ENCODE measurements around the gene AKIRIN2.
A peak's percentile ranks its signal among the peaks of the same experiment; 100 is the strongest.

The AKIRIN2 gene

DNA sequence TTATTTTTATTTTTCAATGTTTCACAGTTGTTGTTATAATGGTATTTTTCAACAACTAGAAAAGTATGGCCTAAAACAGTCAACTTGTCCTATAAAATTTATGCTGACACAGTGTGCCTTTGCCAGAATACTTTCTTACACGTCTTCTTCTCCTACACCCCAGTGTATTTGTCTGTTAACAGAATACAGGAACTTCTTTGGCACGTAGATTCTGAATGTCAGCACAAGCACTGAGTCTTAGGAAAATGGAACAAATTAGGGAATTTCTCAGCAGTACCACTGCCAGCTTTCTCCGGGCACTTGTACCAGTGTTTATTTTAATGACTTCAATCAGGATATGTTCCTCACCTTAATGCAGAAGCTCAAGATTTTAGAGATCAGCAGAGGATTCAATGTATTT lies 26.7 kb upstream of the AKIRIN2 start:
- TF ChIP-seq, protein P1, sequence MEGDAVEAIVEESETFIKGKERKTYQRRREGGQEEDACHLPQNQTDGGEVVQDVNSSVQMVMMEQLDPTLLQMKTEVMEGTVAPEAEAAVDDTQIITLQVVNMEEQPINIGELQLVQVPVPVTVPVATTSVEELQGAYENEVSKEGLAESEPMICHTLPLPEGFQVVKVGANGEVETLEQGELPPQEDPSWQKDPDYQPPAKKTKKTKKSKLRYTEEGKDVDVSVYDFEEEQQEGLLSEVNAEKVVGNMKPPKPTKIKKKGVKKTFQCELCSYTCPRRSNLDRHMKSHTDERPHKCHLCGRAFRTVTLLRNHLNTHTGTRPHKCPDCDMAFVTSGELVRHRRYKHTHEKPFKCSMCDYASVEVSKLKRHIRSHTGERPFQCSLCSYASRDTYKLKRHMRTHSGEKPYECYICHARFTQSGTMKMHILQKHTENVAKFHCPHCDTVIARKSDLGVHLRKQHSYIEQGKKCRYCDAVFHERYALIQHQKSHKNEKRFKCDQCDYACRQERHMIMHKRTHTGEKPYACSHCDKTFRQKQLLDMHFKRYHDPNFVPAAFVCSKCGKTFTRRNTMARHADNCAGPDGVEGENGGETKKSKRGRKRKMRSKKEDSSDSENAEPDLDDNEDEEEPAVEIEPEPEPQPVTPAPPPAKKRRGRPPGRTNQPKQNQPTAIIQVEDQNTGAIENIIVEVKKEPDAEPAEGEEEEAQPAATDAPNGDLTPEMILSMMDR (IDR thresholded peaks at IDR 0.05; ENCODE audit: low read length, missing control alignments), result no peak
- DNase-seq (ENCODE audit: low read depth), result no peak

DNA sequence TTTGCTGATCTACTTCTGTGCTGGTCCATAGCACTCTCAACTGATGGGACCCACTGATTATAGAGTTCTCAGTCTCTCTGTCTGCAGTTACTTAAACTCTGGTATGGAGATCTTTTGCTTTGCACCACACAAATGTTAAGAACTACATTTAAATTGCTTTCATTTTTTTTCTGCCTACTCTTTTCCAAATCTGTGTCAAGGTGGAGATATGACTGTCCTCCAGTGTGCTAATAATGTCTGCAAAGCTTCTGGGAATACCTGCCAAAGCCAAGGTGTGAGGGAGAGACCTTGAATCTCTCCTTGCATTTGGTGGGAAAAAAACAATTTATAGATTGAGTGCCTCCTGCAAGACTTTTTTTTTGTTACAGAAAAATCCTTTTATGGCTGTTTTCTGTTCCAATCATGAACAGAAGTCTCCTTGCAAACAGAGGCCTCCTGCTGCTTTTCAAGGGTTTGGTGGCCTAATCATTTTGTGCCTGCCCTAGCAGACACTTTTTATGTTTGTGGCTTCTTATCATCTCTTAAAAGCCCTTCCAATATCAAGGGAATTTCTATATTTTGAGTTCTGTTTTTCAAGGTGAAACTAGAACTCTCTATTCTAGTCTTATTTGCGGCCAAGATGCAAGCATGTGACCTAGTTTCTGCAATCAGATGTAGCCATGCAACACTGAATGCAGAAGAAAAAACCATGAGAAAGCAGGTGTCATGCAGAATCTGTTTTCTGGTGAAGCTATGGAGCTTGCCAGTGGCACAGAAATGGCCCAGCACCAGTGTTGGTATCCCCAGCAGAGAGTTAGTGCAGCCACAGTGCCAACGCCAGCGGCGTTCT lies 23.2 kb upstream of the AKIRIN2 start:
- TF ChIP-seq, protein P1 (IDR thresholded peaks at IDR 0.05; ENCODE audit: low read length, missing control alignments), result no peak
- H3K4me3 ChIP-seq (replicated peaks; ENCODE audit: low read depth, low read length), result no peak overlapping the region
- DNase-seq (ENCODE audit: low read depth), result no peak

More for the DNA sequence above, 26.7 kb upstream of the AKIRIN2 start:
- no peak overlapping the region for H3K4me3 ChIP-seq (replicated peaks; ENCODE audit: low read depth, low read length)

DNA sequence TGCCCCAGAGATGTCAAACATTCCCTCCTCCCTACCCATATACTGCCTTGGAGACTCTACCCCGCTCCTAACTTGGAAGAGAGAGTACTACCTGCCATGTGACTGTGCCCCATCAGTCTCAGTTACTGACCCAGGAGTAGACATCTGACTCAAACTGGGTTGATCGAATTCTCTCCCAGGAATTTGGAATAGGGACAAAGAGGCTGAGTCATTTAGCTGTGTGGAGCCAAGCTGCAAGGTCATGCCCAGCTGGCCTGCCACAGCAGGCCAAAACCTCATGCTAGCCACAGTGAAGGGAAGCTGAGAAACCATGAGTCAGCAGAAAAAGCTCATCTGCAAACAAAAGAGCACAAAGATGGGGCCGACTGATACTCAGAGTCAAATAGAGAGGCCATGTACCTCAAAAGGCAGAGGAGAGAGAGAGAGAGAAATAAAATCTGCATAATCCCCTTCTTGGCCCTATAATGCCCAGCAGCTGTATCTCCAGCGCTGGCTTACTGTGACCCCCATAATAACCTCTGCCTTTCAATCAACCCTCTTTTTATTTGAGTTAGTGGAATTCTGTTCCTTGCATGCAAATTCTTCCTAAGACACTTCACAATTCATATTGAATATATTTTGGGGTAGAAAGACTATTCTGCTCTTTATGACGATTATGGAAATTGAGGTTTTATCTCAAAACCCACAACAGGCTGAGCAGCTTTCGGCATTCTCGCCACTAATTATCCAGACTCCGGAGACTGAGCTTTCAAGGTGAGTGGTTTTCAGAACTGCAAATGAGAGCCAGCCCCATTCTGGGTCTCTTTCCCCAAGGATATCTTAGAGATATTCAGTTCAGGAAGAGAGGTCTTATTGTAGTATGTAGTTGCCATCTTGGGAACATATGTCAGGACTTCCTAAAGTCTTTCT lies 21.4 kb upstream of the AKIRIN2 start:
- TF ChIP-seq, protein P1 (IDR thresholded peaks at IDR 0.05; ENCODE audit: low read length, missing control alignments), result no peak
- no peak overlapping the region for H3K4me3 ChIP-seq (replicated peaks; ENCODE audit: low read depth, low read length)
- peak; percentile 95 for DNase-seq (ENCODE audit: low read depth)

DNA sequence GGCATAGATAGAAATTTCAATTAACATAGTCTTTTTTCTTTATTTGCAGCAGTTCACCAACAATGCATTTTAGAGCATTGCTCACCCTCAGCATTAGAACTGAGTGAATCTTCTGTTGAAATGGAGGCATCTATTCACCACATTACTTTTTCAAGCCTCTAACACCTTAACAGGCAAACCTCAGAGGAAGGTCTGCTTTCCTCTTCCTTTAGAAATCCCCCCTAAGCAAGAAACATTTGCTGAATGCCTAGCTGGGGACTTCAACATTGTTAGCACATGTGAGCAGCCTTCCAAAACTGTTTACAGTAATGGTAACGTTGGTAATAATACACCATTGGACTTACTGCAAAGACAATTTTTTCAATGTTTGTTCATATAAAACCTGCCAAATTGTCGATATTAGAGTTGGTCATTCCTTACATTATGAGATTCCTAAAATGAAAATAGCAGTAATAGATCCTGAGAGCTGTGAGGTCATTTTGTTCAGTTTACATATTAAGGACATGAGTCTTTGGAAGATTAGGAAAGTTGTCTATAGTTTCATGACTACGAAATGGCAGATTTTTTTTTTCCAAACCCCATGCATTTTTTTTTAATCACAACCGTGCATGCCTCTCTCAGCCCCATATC lies 20.6 kb upstream of the AKIRIN2 start:
- no peak overlapping the region for H3K4me3 ChIP-seq (replicated peaks; ENCODE audit: low read depth, low read length)

DNA sequence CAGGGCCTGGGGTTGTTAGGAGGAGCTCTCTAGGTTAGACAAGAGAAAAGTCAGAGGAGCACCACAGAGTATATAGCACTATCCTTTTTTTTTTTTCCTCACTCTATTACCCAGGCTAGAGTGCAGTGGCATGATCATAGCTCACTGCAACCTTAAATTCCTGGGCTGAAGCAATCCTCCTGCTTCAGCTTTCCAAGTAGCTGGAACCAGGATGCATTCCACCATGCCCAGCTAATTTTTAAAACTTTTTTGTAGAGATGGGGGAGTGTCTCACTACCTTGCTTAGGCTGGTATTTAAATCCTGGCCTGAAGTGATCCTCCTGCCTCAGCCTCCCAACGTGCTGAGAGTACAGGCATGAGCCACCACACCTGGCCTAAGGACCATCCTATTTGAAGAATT lies 19.3 kb upstream of the AKIRIN2 start:
- no peak overlapping the region for H3K4me3 ChIP-seq (replicated peaks; ENCODE audit: low read depth, low read length)
- DNase-seq (ENCODE audit: low read depth), result no peak
- TF ChIP-seq, protein P1 (IDR thresholded peaks at IDR 0.05; ENCODE audit: low read length, missing control alignments), result no peak

More for the DNA sequence above, 20.6 kb upstream of the AKIRIN2 start:
- TF ChIP-seq, protein P1 (IDR thresholded peaks at IDR 0.05; ENCODE audit: low read length, missing control alignments), result no peak
- DNase-seq (ENCODE audit: low read depth), result no peak

DNA sequence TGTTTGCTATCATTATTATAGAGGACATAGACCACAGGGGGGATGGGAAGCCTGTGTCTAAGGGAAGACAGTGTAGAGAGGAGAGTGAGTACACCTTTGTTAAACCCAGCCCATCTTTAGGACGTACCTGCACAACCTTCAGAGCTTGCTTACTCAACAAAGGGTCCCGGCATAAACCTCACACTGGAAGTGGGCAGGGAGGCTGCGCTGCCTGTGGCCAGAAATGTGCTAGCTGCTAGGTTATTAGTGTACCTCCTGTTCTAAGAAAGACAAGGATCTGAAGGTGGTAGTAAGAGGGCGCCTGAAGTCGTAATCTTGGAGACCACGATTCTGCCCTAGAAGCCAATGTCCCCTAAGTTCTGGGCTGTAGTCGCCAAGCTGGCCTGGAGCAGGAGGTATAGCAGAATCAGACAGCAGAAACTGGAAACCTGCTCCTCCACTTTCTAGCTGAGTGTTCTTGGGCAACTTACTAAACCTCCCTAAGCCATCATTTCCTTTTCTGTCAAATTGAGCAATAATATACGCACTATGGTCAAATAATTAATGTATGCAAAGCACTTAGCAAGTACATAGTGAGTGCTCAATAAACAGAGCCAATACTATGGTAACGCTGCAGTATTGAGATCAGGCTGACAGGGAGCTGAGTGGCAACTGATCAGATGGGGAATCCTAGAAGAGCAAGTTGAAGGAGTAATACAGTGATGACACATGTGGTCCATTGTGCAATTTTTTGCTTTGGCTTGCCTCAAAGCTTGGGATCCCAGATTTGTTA lies 16.8 kb upstream of the AKIRIN2 start:
- TF ChIP-seq, protein P1 (IDR thresholded peaks at IDR 0.05; ENCODE audit: low read length, missing control alignments), result no peak
- peak; percentile 46 for DNase-seq (ENCODE audit: low read depth)
- H3K4me3 ChIP-seq (replicated peaks; ENCODE audit: low read depth, low read length), result no peak overlapping the region
